K562 (cell line): ENCODE measurements around the gene ACBD6.

ENCODE experiments used
- EP300 ChIP-seq: IDR thresholded peaks from 2 replicates; pipeline ENCODE4 v1.6.1; 2012; ENCODE audit warnings: low read length, improper control_type of control experiment
- SUPT5H ChIP-seq: fragments of 450-650 bp; IDR thresholded peaks from 2 replicates; pipeline ENCODE4 v1.6.1; 2016
- TAF1 ChIP-seq: IDR thresholded peaks from 2 replicates; pipeline ENCODE4 v1.6.1; 2011; ENCODE audit warnings: mild to moderate bottlenecking, low read length, moderate library complexity; ENCODE audit not compliant: insufficient read depth, control insufficient read depth, severe bottlenecking; ENCODE audit errors: extremely low read depth
- TF ChIP-seq, protein P1 (sequence below), 3 experiments: IDR thresholded peaks in 2 of 3; conservative IDR thresholded peaks in 1 of 3; 2 replicates each; pipeline ENCODE4 v1.5.1; 2011 to 2012; ENCODE audit warnings: low read length in 3 of 3, mild to moderate bottlenecking in 3 of 3, control low read depth in 2 of 3, improper control_type of control experiment in 1 of 3, inconsistent platforms in 1 of 3, low read depth in 1 of 3, mixed read lengths in 1 of 3, moderate library complexity in 1 of 3; ENCODE audit not compliant: insufficient read depth in 2 of 3

- TF ChIP-seq TAF1 (no peak), SUPT5H (no peak), EP300 (peak; percentile 29; the same call in 1 of the 2 replicates)
- TF ChIP-seq, protein P1, sequence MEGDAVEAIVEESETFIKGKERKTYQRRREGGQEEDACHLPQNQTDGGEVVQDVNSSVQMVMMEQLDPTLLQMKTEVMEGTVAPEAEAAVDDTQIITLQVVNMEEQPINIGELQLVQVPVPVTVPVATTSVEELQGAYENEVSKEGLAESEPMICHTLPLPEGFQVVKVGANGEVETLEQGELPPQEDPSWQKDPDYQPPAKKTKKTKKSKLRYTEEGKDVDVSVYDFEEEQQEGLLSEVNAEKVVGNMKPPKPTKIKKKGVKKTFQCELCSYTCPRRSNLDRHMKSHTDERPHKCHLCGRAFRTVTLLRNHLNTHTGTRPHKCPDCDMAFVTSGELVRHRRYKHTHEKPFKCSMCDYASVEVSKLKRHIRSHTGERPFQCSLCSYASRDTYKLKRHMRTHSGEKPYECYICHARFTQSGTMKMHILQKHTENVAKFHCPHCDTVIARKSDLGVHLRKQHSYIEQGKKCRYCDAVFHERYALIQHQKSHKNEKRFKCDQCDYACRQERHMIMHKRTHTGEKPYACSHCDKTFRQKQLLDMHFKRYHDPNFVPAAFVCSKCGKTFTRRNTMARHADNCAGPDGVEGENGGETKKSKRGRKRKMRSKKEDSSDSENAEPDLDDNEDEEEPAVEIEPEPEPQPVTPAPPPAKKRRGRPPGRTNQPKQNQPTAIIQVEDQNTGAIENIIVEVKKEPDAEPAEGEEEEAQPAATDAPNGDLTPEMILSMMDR (IDR thresholded peaks at IDR 0.05 in 2 of 3, conservative IDR thresholded peaks at IDR 0.05 in 1 of 3; ENCODE audit: insufficient read depth in 2 of 3, low read depth in 1 of 3, low read length in 3 of 3), result no peak
Measured at GRCh38 chr1:180288940-180289339, 213.4 kb downstream of the ACBD6 start.
